Uterus (tissue), 2 donors: Measurements from ENCODE around the gene ZNF609.

Source experiments
- POLR2A ChIP-seq, 2 donors: fragments of 450-650 bp; IDR thresholded peaks; one replicate each; pipeline ENCODE4 v1.6.1; 2016; ENCODE audit warnings: antibody characterized with exemption in 2 of 2, mild to moderate bottlenecking in 1 of 2, moderate library complexity in 1 of 2
- TF ChIP-seq, protein P1 (sequence below), 4 experiments: fragments of 200-600 bp in 2 of 4; fragments of 450-650 bp in 2 of 4; sonication (generic) in 2 of 4; IDR thresholded peaks; one replicate each; pipeline ENCODE4 v1.5.1; 2016 to 2019; ENCODE audit warnings: antibody characterized with exemption in 4 of 4, mild to moderate bottlenecking in 2 of 4, moderate library complexity in 1 of 4

DNA sequence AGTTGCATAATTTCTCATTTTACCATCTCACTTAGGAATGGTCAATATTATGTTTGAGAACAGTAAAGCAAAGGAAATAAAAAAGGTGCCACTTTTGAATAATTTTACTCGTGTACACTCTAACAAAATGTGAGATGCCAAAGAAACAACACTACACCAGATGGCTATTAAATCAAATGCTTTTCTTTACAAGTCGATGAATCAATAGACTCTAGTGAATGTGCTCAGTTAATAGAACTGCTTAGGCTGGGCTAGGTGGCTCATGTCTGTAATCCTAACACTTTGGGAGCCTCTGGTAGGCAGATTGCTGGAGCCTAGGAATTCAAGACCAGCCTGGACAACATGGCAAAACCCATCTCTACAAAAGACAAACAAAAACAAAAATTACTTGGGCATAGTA is 87.9 kb downstream of the ZNF609 start:
- no peak for TF ChIP-seq POLR2A (IDR thresholded peaks at IDR 0.05)
- TF ChIP-seq, protein P1, sequence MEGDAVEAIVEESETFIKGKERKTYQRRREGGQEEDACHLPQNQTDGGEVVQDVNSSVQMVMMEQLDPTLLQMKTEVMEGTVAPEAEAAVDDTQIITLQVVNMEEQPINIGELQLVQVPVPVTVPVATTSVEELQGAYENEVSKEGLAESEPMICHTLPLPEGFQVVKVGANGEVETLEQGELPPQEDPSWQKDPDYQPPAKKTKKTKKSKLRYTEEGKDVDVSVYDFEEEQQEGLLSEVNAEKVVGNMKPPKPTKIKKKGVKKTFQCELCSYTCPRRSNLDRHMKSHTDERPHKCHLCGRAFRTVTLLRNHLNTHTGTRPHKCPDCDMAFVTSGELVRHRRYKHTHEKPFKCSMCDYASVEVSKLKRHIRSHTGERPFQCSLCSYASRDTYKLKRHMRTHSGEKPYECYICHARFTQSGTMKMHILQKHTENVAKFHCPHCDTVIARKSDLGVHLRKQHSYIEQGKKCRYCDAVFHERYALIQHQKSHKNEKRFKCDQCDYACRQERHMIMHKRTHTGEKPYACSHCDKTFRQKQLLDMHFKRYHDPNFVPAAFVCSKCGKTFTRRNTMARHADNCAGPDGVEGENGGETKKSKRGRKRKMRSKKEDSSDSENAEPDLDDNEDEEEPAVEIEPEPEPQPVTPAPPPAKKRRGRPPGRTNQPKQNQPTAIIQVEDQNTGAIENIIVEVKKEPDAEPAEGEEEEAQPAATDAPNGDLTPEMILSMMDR (IDR thresholded peaks at IDR 0.05): no peak
